OCI-LY3 (cell line): ENCODE data around the gene P3H2.

Source experiments
- H2AFZ ChIP-seq: fragments of 200-600, 300-600 bp; shearing (Covaris generic); 2 replicates; pipeline ENCODE4 v1.6.0; 2014; ENCODE audit warnings: antibody characterized with exemption, low read depth, low read length
- H3K27ac ChIP-seq: fragments of 200-600, 300-600 bp; sonication (generic); 2 replicates; pipeline ENCODE4 v1.5.1; 2014; ENCODE audit warnings: mild to moderate bottlenecking, low read length, moderate library complexity, mixed read lengths
- H3K27me3 ChIP-seq: fragments of 200-600, 300-600 bp; sonication (generic); 2 replicates; pipeline ENCODE4 v1.6.1; 2014; ENCODE audit warnings: low read depth, low read length, mixed read lengths
- H3K36me3 ChIP-seq: fragments of 200-600, 300-600 bp; sonication (generic); replicated peaks from 2 replicates; pipeline ENCODE3; 2014; ENCODE audit warnings: low read depth, low read length, mixed read lengths
- H3K4me1 ChIP-seq: fragments of 300-600, 200-600 bp; sonication (generic); 2 replicates; pipeline ENCODE4 v1.6.1; 2014; ENCODE audit warnings: low read length, mixed read lengths
- H3K4me2 ChIP-seq: fragments of 200-600, 300-600 bp; sonication (generic); 2 replicates; pipeline ENCODE4 v1.6.1; 2014; ENCODE audit warnings: low read length, mixed read lengths
- H3K4me3 ChIP-seq: fragments of 300-600, 200-600 bp; sonication (generic); 2 replicates; pipeline ENCODE4 v1.5.1; 2014; ENCODE audit warnings: antibody characterized with exemption, mild to moderate bottlenecking, low read length, moderate library complexity
- H3K79me2 ChIP-seq: fragments of 300-600, 200-600 bp; shearing (Covaris generic); 2 replicates; pipeline ENCODE4 v1.6.1; 2014; ENCODE audit warnings: mild to moderate bottlenecking, low read length, mixed read lengths
- H3K9ac ChIP-seq: fragments of 300-600, 200-600 bp; shearing (Covaris generic); 2 replicates; pipeline ENCODE4 v1.6.0; 2014; ENCODE audit warnings: mild to moderate bottlenecking, low read length, moderate library complexity
- H3K9me3 ChIP-seq: fragments of 200-600, 300-600 bp; shearing (Covaris generic); 2 replicates; pipeline ENCODE4 v1.6.1; 2014; ENCODE audit warnings: low read length, mixed read lengths; ENCODE audit not compliant: insufficient read depth
- H4K20me1 ChIP-seq: fragments of 200-600, 300-600 bp; sonication (generic); 2 replicates; pipeline ENCODE4 v1.6.1; 2016; ENCODE audit warnings: low read length, mixed read lengths; ENCODE audit not compliant: insufficient read depth
- CTCF ChIP-seq: fragments of 200-600, 300-600 bp; sonication (generic); IDR thresholded peaks from 2 replicates; pipeline ENCODE4 v1.5.1; 2014; ENCODE audit warnings: antibody characterized with exemption, low read length, low read depth
- EZH2phosphoT487 ChIP-seq: fragments of 200-600 bp; shearing (Covaris generic); IDR thresholded peaks from 2 replicates; pipeline ENCODE4 v1.6.1; 2018; ENCODE audit warnings: antibody characterized with exemption, mixed run types, low read depth

P3H2 gene

DNA sequence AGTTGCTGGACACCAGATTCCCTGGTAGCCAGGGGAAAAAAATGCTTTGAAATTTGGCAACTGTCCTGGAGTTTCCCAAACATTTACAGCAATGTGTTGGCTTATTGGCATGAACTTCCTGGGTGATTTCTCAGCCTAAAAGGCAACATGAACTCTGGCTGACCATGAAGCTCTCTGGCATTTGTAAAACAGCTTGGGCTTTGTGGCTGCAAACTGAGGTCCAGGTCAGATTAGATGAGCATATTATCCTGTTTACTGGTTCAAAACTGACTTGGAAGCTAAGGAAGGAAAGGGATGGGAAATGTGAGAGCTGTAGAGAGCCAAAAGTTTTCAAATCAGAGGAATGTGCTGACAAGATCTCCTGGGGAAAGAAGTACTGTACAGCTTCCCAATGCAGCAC is 139.0 kb downstream of the P3H2 start:
- Histone ChIP-seq H3K9me3 (no peaks in the 10 kb centered on the region), H3K4me2 (no peak overlapping the region), H3K27ac (no peak overlapping the region), H3K9ac (no peak overlapping the region), H2AFZ (no peak overlapping the region), H3K4me1 (peaks cover 21% of the 10 kb centered on the region), H3K4me3 (no peak overlapping the region), H3K36me3 (peaks cover 4% of the 10 kb centered on the region), H3K79me2 (no peaks in the 10 kb centered on the region), H3K27me3 (no peaks in the 10 kb centered on the region), H4K20me1 (no peaks in the 10 kb centered on the region)
- no peak for TF ChIP-seq EZH2phosphoT487
- TF ChIP-seq CTCF: no peak

DNA sequence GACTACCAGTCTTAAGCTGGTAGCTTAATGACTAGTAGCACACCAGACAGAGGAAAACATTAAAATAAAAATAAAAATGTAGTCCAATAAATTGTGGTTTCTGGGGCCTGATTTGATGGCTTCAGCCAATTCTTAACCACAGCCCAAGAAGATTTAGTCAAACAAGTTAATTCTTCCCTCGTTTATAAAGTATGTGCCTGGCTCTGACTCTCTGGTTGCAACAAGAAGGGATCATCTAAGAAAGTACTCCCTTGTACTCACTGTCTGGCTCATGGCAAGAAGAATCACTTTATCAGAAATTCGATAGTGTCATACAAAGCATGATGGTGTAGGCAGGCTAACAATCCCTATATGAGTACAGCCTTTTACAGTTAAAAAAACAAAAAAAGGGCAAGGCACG is 141.9 kb downstream of the P3H2 start:
- no peaks in the 10 kb centered on the region for H4K20me1 ChIP-seq
- no peak overlapping the region for H3K4me3 ChIP-seq
- H3K27me3 ChIP-seq: no peaks in the 10 kb centered on the region
- H3K27ac ChIP-seq: no peak overlapping the region
- H3K36me3 ChIP-seq: peaks cover 4% of the 10 kb centered on the region
- no peaks in the 10 kb centered on the region for H3K9me3 ChIP-seq
- no peak overlapping the region for H3K4me2 ChIP-seq
- no peak overlapping the region for H2AFZ ChIP-seq
- no peak overlapping the region for H3K9ac ChIP-seq
- no peak for TF ChIP-seq CTCF
- no peak for TF ChIP-seq EZH2phosphoT487
- no peaks in the 10 kb centered on the region for H3K79me2 ChIP-seq
- H3K4me1 ChIP-seq: peaks cover 14% of the 10 kb centered on the region

DNA sequence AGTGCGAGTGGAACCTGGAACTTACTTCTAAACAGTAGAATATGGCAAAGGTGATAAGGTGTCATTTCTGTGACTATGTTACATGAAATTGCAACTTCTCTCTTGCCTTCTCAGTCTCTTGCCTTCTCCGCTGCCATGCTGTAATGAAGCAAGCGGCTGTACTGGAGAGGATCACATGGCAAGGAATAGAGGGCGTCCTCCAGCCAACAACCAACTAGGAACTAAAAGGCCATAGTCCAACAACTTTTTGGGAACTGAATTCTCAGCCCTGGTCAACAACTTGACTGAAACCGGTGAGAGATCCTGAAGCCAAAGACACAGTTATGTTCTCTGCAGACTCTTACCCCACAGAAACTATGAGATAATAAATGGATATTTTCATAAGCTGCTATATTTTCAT is 143.5 kb downstream of the P3H2 start:
- Histone ChIP-seq H3K9me3 (no peaks in the 10 kb centered on the region), H2AFZ (no peak overlapping the region), H3K9ac (no peak overlapping the region), H3K4me2 (no peak overlapping the region), H4K20me1 (no peaks in the 10 kb centered on the region), H3K79me2 (no peaks in the 10 kb centered on the region), H3K36me3 (peaks cover 7% of the 10 kb centered on the region), H3K27ac (no peak overlapping the region), H3K4me1 (peaks cover 8% of the 10 kb centered on the region), H3K4me3 (no peak overlapping the region), H3K27me3 (no peaks in the 10 kb centered on the region)
- no peak for TF ChIP-seq EZH2phosphoT487
- no peak for TF ChIP-seq CTCF

- Histone ChIP-seq H3K79me2 (no peaks in the 10 kb centered on the region), H3K4me1 (peaks cover 10% of the 10 kb centered on the region), H3K4me3 (no peak overlapping the region), H3K4me2 (no peak overlapping the region), H3K9me3 (no peaks in the 10 kb centered on the region), H2AFZ (no peak overlapping the region), H3K9ac (no peak overlapping the region), H3K36me3 (peaks cover 11% of the 10 kb centered on the region), H3K27me3 (no peaks in the 10 kb centered on the region), H3K27ac (no peak overlapping the region), H4K20me1 (no peaks in the 10 kb centered on the region)
- TF ChIP-seq EZH2phosphoT487 (no peak), CTCF (no peak)
Observed at GRCh38 chr3:189975391-189975990, 145.2 kb downstream of the P3H2 start.
